GM12801 (cell line): ENCODE data around the gene CACHD1.

Experiments used
- TF ChIP-seq, protein P1 (sequence below): IDR thresholded peaks from one replicate; pipeline ENCODE4 v1.5.1; 2011; ENCODE audit warnings: control low read depth; ENCODE audit not compliant: insufficient read length; ENCODE audit errors: extremely low read depth

The CACHD1 gene

DNA sequence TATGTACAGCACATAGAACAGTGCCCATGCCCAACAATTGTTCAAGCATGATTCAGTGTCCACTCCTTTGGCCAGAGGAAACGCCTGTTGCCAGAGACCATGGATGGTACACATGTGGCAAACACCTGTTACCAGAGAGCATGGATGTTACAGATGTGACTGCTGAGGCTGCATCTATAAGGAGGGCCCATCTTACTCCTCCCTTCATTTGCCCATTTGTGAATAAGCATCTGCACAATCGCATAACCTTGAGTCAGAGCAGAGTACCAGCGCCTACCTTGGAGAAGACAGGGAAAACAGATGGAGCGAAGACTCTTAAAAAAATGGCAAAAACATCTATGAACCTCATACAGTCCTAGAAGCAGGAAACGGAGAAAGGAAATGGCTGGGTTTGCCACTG lies 36.6 kb upstream of the CACHD1 start:
- TF ChIP-seq, protein P1, sequence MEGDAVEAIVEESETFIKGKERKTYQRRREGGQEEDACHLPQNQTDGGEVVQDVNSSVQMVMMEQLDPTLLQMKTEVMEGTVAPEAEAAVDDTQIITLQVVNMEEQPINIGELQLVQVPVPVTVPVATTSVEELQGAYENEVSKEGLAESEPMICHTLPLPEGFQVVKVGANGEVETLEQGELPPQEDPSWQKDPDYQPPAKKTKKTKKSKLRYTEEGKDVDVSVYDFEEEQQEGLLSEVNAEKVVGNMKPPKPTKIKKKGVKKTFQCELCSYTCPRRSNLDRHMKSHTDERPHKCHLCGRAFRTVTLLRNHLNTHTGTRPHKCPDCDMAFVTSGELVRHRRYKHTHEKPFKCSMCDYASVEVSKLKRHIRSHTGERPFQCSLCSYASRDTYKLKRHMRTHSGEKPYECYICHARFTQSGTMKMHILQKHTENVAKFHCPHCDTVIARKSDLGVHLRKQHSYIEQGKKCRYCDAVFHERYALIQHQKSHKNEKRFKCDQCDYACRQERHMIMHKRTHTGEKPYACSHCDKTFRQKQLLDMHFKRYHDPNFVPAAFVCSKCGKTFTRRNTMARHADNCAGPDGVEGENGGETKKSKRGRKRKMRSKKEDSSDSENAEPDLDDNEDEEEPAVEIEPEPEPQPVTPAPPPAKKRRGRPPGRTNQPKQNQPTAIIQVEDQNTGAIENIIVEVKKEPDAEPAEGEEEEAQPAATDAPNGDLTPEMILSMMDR, result no peak

DNA sequence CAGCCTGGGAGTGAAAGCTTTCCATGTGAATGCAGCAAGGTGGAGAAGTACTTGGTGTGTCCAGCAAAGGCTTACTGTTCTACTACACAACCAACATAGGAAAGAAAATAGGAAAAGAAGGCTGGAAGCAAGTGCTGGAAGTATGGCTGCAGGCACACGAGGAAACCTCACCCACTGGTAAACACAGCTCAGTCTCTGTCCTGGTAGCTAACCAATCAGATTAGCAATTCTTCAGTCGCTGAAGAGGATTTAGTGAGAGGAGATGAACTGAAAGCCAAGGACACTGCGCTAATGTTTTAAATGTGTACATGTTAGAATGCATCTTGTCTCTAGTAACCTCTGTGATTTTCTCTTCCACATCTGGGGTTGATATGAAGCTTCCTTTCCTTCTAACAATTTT lies 36.2 kb upstream of the CACHD1 start:
- TF ChIP-seq, protein P1, result no peak

DNA sequence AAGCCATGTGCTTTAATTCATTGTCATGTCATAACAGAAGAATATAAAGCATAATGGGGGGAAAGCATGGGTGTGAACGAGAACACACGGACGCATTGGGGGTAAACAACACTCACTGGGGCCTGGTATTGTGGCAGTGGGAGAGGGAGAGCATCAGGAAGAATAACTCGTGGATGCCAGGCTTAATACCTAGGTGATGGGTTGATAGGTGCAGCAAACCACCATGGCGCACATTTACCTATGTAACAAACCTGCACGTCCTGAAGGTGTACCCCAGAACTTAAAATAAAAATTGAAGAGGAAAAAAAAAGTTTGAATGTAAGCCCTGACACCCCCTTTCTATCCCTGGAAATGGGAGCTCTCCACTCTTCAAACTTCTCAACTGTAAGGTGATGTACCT lies 34.9 kb upstream of the CACHD1 start:
- TF ChIP-seq, protein P1, result no peak

DNA sequence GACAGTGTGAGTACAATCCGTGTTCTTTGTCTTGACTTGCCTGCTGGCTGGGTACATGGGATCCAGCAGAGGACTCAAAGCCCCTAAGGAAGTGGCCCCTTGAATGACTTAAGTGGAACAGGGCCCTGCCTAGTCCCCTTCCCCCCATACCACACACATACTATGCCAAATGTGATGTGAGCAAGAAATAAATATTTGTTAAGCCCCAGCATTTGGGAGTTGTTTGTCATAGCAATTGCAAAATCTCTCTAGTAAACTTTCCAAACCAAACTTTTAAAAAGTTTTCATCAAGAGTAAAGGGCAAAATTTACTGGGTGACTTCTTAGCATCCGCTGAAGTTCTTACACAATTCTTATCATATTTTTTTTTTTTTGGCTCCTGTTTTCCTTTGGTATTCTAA lies 32.5 kb upstream of the CACHD1 start:
- TF ChIP-seq, protein P1, result no peak

DNA sequence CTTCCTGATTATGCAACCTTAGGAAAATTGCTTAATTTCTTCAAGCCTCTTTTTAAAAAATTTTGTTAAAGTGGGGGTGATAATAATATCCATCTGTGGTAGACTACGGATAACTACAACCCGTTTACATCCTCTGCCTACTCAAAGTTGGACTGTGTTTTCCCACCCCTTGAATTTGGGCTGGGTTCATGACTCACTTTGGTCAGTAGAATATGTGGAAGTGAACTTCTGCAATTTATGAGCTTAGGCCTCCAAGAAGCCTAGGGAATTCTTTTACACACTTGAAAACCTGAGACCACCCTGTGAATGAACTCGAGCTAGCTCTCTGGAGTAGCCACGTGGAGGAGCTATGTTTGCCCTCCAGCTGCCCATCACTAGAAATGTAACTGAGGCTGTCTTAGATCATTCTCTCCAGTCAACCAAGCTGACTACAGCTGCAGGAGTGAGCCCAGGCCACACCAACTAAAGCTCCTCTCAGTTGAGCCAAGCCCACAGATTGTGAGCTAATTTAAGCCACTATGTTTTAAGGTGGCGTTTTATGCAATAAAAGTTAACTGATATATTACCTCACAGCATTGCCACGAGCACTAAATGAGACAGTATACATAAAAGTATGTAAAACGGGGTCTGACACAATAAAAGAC lies 29.6 kb upstream of the CACHD1 start:
- TF ChIP-seq, protein P1, result no peak

DNA sequence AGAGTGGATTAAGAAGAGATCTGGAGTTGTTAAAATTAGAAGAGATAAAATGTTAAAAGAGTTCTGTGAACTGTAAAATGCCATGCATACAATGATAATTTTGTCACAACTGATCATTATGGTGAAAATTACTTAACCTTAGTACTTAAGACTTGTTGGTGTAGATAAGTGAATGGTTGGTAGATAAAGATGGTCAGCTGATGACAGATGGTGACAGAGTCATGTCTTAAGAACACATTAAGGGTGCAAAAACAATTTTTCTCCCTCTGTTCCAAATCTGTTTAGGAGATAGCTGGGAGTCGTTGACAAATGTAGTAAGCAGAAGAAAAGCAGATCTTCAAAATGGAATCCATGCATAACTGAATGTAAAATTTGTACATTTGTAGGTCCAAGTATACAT lies 18.5 kb upstream of the CACHD1 start:
- TF ChIP-seq, protein P1, result no peak

DNA sequence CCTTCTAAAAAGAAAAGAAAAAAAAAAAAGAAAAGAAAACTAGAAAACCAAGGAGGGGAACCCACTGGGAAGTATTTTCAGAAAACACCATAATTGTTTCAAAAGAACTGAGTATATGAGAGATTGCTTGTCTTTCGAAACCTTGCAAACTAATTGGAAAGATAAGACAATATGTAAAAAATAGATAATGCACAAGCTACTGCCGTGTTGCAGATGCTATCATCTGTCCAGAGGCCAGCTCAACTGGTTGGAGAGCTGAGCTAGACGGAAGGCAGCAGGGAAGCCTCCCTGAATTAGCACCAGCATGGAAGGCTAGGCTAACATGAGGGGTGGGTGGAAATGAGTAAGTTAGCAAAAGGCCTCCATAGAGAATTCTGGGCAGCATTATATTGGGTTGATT lies 16.2 kb upstream of the CACHD1 start:
- TF ChIP-seq, protein P1, result no peak
